Cerebellar cortex (tissue), 1 donor: Measurements from ENCODE around the gene CD40.
"Not testable (repeated sequence)": the region's sequence is repeated elsewhere in the genome, so short reads cannot be mapped to it uniquely, and the experiment has no call there.

ENCODE experiments used
- DNase-seq: peaks from one replicate; pipeline ENCODE4 v3.0.0-alpha.2; 2015; ENCODE audit warnings: low spot score

Gene CD40

DNA sequence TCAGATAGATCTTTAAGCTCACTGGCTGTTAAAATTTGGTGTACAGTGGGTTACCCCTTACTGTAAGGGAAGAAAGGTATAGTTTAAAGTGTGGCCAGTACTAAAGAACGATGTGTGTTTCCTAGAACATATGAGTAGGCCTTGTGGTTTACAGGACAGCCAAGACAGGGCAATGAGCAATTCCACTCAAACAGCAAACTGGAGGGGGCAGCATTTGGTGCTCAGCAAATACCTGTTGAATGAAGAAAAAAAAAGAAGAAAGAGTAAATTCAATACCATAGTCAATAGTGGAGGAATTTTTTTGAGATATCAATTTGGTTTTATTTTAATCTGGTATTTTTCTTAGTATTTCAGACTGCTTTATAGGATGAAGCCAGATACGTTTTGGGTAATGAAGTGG is 24.6 kb upstream of the CD40 start:
- no peak for DNase-seq

DNA sequence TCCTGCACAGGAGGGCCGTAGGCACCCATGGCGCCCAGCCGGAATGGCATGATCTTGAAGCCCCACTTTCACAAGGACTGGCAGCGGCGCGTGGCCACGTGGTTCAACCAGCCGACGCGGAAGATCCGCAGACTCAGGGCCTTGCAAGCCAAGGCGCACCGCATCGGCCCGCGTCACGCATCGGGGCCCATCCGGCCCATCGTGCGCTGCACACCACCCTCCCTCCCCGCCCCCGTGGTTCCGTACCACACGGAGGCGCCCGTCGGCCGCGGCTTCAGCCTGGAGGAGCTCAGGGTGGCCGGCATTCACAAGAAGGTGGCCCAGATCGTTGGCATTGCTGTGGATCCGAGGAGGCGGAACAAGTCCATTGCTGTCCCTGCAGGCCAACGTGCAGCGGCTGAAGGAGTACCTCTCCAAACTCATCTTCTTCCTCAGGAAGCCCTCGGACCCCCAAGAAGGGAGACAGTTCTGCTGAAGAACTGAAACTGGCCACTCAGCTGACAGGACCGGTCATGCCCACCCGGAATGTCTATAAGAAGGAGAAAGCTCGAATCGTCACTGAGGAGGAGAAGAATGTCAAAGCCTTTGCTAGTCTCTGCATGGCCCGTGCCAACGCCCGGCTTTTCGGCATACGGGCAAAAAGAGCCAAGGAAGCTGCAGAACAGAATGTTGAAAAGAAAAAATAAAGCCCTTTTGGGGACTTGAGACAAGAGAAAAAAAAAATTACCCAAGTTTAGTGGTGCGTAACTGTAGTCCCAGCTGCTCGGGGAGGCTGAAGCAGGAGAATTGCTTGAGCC is 18.4 kb upstream of the CD40 start:
- peak; percentile 71 for DNase-seq

DNA sequence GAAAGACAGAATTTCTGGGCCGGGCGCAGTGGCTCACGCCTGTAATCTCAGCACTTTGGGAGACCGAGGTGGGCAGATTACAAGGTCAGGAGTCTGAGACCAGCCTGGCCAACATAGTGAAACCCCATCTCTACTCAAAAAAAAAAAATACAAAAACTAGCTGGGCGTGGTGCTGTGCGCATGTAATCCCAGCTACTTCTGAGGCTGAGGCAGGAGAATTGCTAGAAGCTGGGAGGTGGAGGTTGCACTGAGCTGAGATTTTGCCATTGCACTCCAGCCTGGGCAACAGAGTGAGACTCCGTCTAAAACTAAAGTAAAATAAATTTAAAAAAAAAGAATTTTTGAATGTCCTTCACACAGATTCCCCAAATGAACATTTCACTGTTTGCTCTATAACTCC is 17.7 kb upstream of the CD40 start:
- DNase-seq, result not testable (repeated sequence)

DNA sequence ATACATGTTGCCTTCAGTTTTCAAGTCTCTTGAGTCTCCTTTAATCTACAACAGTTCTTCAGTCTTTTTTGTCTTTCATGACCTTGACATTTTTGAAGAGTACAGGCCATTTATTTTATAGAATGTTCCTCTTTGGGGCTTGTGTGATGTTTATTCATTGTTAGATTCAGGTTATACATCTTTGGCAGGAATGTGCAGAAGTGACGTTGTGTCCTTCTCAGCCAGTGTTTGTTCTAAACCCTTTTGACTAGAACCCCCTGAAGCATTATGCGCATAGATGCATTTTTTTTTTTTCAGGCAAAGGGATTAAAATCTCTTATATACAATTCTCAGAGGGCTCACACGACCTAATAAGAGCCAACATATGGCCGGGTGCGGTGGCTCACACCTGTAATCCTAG is 17.1 kb upstream of the CD40 start:
- no peak for DNase-seq

DNA sequence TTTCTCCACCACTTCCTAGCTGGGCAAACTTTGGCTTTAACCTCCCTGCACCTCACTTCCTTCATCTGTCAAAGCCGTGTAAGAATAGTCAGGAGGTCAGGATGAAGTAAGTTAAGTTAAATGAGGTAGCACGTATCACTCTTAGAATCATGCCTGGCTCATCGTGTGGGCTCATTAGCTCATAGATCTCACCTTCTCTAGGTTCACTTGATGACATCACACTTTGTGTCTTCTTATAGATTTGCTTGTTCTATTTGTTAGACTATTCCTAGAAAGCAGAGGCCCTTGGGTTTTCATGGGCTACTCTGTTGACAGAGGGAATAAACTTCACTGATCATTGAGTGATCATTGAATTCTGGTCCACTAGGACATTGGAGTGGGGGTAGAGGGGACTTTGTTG is 16.2 kb upstream of the CD40 start:
- no peak for DNase-seq

DNA sequence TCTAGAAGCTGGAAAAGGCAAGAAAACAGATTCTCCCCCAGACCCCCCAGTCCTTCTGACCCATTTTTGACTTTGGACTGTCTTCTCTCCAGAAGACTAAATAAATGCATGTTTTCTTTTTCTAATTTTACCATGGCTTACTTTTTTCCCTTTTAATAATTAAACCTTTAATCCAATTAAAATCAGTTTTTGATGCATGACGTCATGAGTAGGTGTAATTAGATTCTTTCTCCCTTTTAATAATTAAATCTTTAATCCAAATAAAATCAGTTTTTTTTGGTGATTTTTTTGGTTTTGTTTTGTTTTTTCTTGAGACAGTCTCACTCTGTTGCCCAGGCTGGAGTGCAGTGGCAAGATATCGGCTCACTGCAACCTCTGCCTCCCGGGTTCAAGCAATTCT is 15.2 kb upstream of the CD40 start:
- DNase-seq, result no peak

DNA sequence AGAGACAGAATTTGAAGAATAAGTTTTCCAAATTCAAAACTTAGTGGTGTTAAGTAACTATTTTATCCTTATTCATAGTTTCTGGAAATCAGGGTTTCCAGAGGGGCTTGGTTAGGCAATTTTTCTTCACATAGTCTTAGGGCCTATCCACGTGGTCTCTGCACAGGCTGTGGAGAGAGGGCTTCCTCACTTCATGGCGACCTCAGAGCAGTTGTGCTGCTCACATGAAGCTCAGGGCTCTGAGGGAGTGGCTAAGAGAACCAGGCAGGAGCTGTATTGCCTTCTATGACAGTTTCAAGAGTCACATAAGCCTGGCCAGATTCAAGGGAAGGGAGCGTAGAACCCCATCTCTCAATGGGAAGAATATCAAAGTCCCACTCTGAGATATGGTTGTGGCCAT is 13.9 kb upstream of the CD40 start:
- DNase-seq, result no peak

DNA sequence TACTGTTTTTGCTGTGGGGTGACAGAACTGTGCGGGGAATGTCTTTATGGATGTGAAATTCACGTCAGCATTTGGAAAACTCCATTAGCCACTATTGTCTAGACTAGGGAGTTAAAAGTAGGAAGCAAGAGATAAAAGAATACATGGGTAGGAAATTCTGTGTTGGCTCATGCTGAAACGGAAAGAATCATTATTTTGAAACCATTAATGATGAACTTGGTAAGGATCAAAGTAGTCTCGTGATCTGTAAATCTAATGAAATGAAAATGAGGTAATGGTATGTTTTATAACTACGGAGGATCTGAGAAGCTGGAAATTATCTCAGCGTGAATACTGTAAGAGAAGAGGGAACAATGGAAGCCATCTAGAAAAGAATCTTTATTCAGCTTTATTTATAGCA is 11.1 kb upstream of the CD40 start:
- no peak for DNase-seq

DNA sequence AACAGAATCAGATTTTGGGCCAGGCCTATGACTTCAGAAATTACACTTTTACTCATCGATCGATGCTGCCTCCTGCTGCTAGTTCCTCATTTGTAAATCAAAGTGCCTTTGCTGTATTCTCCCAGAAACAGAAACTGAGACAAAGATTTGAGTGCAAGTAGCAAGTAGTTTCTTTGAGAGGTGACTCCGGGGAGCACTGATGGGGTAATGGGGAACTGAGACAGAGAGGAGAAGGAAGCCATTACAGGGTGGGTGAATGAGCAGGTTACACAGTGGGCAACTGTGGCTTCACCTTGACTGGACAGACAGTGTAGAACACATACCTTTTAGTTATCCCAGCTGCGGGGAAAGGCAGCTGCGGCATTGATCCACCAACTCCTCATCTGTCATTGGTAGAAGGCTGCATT is 9.7 kb upstream of the CD40 start:
- DNase-seq, result no peak

DNA sequence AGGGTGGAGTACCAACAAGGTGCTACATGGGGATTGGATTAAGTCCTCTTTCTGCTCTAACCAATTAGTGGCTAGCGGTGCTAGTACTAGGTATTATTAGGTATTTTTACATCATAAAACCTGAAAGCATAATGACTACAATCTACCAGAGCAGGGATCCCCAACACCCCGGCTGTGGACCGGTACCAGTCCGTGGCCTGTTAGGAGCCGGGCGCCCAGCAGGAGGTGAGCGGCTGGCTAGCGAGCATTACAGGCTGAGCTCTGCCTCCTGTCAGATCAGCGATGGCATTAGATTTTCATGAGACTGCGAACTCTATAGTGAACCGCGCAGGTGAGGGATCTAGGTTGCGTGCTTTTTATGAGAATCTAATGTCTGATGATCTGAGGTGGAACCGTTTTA is 9.1 kb upstream of the CD40 start:
- DNase-seq, result no peak

DNA sequence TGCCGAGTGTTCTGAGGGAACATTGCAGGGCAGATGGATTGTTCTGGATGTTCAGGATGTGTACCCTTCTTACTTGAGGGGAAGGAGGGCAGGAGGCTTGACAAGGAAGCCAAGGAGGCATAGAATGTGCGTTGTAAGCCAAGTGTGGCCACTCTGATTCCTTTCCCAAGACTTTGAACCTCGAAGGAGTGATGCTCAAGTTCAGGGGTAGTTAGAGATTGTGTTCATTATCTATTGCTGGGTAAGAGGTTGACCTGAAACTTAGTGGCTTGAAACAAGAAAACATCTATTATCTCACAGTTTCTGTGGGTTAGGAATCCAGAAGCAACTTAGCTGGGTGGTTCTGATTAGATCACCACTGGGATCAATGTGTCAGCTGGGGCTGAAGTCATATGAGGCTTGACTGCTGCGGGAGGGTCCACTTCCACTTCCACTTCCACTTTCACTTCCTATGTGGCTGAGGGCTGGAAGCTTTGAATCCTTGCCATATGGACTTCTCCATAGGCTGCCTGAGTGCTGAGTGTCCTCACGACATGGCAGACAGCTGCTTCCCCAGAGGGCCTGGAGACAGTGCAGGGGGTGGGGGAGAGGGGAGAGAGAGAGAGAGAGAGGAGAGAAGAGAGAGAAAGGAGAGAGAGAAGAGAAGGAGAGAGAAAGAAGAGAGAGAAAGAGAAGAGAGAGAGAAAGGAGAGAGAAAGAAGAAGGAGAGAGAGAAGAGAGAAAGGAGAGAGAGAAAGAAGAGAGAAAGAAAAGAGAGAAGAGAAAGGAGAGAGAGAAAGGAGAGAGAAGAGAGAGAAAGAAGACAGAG is 6.9 kb upstream of the CD40 start:
- no peak for DNase-seq

DNA sequence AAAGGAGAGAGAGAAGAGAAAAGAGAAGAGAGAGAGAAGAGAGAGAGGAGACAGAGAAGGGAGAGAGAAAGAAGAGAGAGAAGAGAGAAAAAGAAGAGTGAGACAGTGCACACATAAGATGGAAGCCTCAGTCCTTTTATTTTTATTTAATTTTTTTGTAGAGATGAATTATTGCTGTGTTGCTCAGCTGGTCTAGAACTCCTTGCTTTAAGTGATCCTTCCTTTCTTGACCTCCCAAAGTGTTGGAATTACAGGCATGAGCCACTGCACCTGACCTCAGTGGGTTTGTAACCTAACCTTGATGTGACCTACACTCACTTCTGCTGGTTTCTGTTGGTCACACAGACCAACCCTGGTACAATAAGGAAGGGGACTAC is 6.3 kb upstream of the CD40 start:
- DNase-seq, result no peak

DNA sequence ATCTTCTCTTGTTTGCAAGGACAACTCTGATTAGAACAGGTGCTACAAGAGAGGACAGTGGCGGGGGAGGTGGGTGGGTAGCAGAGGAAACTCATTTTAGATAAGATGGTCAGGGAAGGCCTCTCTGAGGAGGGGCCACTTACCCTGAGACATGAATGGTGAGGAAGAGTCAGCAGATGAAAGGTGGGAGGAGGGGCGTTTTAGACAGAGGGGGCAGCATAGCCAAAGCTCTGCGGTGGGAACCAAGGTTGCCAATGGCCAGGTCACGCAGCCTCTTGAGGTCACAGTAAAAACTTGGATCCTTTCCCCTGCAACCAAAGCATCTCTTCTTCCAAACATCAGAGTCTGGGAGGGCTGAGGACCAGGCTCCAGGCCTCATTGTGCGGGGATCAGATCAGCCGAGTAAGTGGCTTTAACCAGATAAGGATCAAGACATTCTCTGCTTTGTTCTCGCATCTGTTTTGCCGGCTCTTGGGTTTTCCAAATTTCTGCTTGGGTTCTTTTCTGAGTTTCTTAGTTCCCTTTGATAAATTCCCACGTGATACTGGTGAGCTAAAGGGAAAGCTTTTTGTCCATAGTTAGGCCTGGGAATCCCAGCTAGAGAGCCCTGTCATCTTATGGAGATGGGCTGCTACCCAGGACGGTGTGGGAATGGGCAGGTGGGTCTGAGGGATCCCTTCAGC is 5.5 kb upstream of the CD40 start:
- DNase-seq, result no peak

DNA sequence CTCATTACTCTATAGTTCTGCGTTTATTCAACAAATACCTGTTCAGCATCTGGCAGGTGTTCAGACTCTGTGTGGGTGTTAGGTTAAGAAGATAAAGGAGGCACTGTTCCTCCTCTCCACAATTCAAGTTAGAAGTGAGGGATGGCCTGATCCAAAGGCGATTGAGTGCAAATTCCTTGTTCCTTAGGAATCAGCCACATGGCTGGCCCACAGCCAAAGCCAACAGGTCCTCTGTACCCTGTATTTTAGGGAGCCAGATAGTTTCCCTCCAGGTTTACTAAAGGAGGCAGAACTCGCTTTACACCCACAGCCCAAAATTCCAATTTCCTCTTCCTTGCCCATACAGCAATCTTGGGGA is 5.0 kb upstream of the CD40 start:
- no peak for DNase-seq

DNA sequence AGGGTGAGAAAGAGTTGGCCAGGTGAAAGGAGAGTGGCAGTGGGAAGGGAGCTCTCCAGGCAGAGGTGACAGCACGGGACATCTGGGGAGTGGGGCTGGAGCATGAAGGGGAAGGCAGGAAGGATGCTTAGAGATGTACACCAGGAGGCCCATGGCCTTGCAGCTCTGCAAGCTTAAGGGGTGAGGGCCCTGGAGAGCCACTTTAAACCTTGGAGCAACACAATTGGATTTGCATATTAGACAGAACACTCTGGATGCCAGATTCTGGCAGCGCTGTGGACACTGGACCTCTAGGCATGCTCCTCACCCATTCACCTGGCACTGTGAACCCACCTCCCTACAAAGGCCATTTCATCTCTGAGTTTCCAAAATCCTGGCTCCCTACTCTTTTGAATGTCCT is 3.7 kb upstream of the CD40 start:
- DNase-seq, result no peak

DNA sequence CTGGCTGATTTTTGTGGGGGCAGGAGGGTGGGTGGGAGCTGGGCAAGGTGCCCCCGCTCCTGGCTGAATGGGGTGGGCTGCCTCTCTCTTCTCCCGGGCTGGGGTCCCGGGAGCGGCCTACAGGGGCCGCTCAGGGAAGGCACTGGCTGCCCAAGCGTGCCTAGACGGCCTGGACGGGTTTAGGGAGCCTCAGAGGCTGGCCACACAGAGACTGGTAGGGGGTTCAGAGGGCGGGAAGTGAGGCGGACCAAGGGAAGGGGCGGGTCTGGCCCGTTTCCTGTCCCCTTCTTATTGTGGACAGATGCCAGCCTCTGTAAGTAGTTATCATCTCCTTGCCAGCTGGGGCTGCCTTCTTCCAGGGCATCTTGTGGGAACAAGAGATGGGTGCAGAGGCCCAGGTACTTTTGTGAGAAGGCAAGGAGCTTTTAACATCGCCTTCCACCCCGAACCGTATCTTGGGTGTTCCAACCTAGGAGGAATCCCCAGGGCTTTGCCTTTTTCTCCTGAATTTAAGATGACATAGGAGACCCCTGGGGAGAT is 437 bp downstream of the CD40 start:
- no peak for DNase-seq

DNA sequence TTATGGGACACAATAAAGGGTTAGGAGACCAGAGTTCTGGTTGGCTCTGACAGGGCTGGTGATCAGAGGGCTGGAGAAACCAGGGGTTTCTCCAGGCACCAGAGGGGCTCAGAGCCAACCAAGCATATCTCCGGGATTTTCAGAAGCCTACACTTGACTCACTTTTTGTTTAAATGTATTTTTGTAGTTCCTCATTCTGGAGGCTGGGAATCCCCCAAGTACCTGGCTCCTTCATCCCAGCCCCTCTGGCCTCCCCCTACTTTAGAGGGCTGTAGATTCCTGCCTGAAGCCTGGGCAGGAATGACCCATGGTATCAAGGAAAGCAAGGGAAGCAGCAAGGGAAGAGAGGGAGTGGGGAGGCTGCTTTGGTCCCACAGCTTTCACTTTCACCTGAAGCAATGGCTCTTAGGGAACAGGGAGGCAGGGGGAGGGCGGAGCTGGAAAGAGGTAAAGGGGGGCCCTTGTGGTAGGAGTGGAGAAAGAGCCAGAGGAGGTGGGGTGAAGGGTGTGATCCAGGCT is 973 bp downstream of the CD40 start:
- DNase-seq, result no peak

DNA sequence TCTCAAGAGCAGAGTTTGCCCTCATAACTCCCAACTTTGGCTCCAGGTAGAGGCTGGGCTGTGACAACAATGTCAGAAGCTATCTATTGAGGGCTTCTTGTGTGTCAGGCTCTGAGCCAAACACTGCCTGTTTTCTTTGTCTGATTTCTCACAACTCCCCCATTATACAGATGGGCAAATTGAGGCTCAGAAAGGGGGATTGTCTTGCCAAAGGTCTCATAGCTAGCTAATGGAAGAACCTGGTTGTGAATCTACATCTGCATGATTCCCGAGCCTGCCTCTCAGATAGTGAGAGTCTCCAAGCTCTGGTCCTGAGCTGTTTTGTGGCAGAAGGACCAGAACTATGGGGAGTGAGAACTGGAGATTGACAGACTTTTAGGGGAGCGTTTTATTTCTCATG is 1.4 kb downstream of the CD40 start:
- DNase-seq, result no peak

DNA sequence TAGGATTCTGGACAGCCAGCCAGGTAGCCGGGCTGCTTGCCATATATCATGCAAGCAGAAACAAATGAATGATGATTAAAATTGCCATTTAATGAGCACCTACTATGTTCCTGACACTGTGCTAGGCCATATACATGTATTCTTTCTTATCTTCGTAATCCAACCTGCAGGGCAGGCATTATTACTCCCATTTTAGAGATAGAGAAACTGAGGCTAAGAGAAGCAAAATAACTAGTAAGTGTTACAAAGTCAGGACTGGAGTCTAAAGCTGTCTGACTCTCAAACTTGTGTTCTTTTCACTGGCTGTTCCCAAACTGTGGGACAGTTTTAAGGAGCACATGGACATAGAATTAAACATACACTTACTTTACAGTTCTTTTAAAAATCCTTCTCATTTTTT is 2.0 kb downstream of the CD40 start:
- no peak for DNase-seq

DNA sequence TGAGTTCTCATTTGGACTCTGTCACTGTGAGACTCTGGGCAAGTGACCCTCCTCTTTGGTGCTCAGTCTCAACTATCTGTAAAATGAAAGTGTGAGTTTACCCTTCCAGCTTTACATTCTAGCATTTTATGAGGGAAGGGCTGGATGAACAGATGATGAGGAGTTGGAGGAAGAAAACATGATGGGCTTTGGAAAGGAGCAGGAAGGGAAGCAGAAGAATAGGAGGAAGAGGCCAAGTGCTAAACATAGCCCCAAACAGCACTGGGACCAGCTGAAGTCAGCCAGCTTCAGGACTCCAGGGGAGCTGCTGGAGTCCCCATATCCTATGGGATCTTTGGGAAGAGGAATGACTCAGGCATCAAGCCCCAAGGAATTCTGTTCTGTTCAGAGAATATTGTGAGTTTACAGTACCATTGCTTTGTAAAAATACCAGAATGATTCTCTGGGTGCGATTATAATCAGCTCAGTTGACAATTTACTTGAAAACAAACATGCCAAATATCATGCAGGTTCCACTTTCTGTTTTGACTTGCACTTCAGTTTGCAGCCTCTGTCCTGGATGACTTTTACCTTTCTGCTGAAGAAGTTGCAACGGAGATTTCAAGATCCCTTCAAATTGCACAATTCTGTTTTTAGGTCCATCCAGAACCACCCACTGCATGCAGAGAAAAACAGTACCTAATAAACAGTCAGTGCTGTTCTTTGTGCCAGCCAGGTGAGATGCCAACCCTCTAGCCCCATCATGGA is 3.2 kb downstream of the CD40 start:
- no peak for DNase-seq

DNA sequence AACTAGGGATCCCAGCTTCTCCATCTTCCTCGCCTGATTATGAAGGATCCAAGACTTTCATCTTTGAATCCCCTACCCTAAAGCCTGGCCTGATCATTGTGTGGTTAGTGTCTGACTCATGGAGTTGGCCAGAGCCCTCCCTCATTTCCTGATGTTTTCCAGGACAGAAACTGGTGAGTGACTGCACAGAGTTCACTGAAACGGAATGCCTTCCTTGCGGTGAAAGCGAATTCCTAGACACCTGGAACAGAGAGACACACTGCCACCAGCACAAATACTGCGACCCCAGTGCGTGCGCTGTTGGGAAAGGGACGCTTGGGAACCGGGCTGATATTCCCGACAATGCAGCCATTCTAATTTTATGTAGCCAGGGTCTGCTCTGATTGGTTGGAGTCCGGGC is 4.0 kb downstream of the CD40 start:
- DNase-seq, result no peak
